ENCODE results near the gene CD28. TPM values are rescaled to one million over a fixed set of nuclear protein-coding genes. Genes with fewer than 3 reads are reported as not detected.

Gene CD28
- total and polyA plus RNA-seq, 2 experiments from 2014 or later = 0.11 TPM

- Histone ChIP-seq H3K79me2 (ENCODE audit: insufficient read depth) (no peaks in the 10 kb centered on the region), H3K36me3 (ENCODE audit: low read depth) (no peaks in the 10 kb centered on the region), H3K9me3 (ENCODE audit: low read depth) (no peaks in the 10 kb centered on the region), H3K4me2 (ENCODE audit: unreplicated experiment) (no peak overlapping the region), H3F3A (ENCODE audit: insufficient read depth) (peaks cover 4% of the 10 kb centered on the region; the same call in 1 of the 2 replicates), H2AFZ (no peak overlapping the region), H3K9ac (no peak overlapping the region), H3K9me2 (ENCODE audit: insufficient read depth) (no peaks in the 10 kb centered on the region), H4K20me1 (ENCODE audit: insufficient read depth) (no peaks in the 10 kb centered on the region), H3K4me1 (ENCODE audit: insufficient read depth) (peaks cover 5% of the 10 kb centered on the region; the same call in 1 of the 2 replicates), H3K4me3 (no peak overlapping the region), H3K27me3 (replicated peaks; ENCODE audit: insufficient read depth) (no peaks in the 10 kb centered on the region), H3K27ac (no peak overlapping the region)
- no peak for TF ChIP-seq EZH2 (IDR thresholded peaks at IDR 0.05; ENCODE audit: insufficient read depth, poor library complexity, severe bottlenecking)
- TF ChIP-seq EZH2phosphoT487 (IDR thresholded peaks at IDR 0.05; ENCODE audit: insufficient read depth, low read depth) = no peak
- in situ Hi-C loops (cut with MboI) = no loop called here
- DNase-seq = no peak
- WGBS, 2 experiments (ENCODE audit: low coverage in 1 of 2, low lambda C conversion rate in 2 of 2, missing lambda C conversion rate in 2 of 2) = 92 to 98% methylated on average over 2 of the region's 2 CpGs
Observed at GRCh38 chr2:203730883-203731282, 24.4 kb downstream of the CD28 start.

- DNase-seq = no peak
- Histone ChIP-seq H3K9me2 (ENCODE audit: insufficient read depth) (no peaks in the 10 kb centered on the region), H3K79me2 (ENCODE audit: insufficient read depth) (no peaks in the 10 kb centered on the region), H3K4me2 (ENCODE audit: unreplicated experiment) (no peak overlapping the region), H3K9me3 (ENCODE audit: low read depth) (no peaks in the 10 kb centered on the region), H3K27me3 (replicated peaks; ENCODE audit: insufficient read depth) (no peaks in the 10 kb centered on the region), H3K4me1 (ENCODE audit: insufficient read depth) (peaks cover 9% of the 10 kb centered on the region), H3K4me3 (no peak overlapping the region), H3K9ac (no peak overlapping the region), H4K20me1 (ENCODE audit: insufficient read depth) (no peaks in the 10 kb centered on the region), H2AFZ (no peak overlapping the region), H3K36me3 (ENCODE audit: low read depth) (no peaks in the 10 kb centered on the region), H3F3A (ENCODE audit: insufficient read depth) (peaks cover 4% of the 10 kb centered on the region; the same call in 1 of the 2 replicates), H3K27ac (no peak overlapping the region)
- WGBS, 2 experiments (ENCODE audit: low coverage in 1 of 2, low lambda C conversion rate in 2 of 2, missing lambda C conversion rate in 2 of 2) = 92 to 93% methylated on average over 6 of the region's 6 CpGs
- in situ Hi-C loops (cut with MboI) = no loop called here
- no peak for TF ChIP-seq EZH2phosphoT487 (IDR thresholded peaks at IDR 0.05; ENCODE audit: insufficient read depth, low read depth)
- no peak for TF ChIP-seq EZH2 (IDR thresholded peaks at IDR 0.05; ENCODE audit: insufficient read depth, poor library complexity, severe bottlenecking)
Observed at GRCh38 chr2:203732092-203732952, 25.9 kb downstream of the CD28 start.

GRCh38 chr2:203732953-203733510, 26.6 kb downstream of the CD28 start:
- Histone ChIP-seq H3K9me2 (ENCODE audit: insufficient read depth) (no peaks in the 10 kb centered on the region), H3K4me2 (ENCODE audit: unreplicated experiment) (no peak overlapping the region)

GRCh38 chr2:203733684-203734083, 27.2 kb downstream of the CD28 start:
- Histone ChIP-seq H3K9me2 (ENCODE audit: insufficient read depth) (no peaks in the 10 kb centered on the region), H3K9ac (no peak overlapping the region), H3K4me1 (ENCODE audit: insufficient read depth) (peaks cover 14% of the 10 kb centered on the region), H3K36me3 (ENCODE audit: low read depth) (no peaks in the 10 kb centered on the region), H3K9me3 (ENCODE audit: low read depth) (no peaks in the 10 kb centered on the region), H3K4me2 (ENCODE audit: unreplicated experiment) (no peak overlapping the region), H3K27me3 (replicated peaks; ENCODE audit: insufficient read depth) (no peaks in the 10 kb centered on the region), H4K20me1 (ENCODE audit: insufficient read depth) (no peaks in the 10 kb centered on the region), H3K27ac (no peak overlapping the region), H3K79me2 (ENCODE audit: insufficient read depth) (no peaks in the 10 kb centered on the region), H3K4me3 (no peak overlapping the region), H3F3A (ENCODE audit: insufficient read depth) (peaks cover 4% of the 10 kb centered on the region; the same call in 1 of the 2 replicates), H2AFZ (no peak overlapping the region)
- 91 to 100% methylated on average over 1 of the region's 1 CpG for WGBS, 2 experiments (ENCODE audit: low coverage in 1 of 2, low lambda C conversion rate in 2 of 2, missing lambda C conversion rate in 2 of 2)
- DNase-seq = no peak
- in situ Hi-C loops (cut with MboI) = no loop called here
- no peak for TF ChIP-seq EZH2phosphoT487 (IDR thresholded peaks at IDR 0.05; ENCODE audit: insufficient read depth, low read depth)
- no peak for TF ChIP-seq EZH2 (IDR thresholded peaks at IDR 0.05; ENCODE audit: insufficient read depth, poor library complexity, severe bottlenecking)

More at GRCh38 chr2:203732953-203733510, 26.6 kb downstream of the CD28 start:
- Histone ChIP-seq H3K27ac (no peak overlapping the region), H3K27me3 (replicated peaks; ENCODE audit: insufficient read depth) (no peaks in the 10 kb centered on the region), H3F3A (ENCODE audit: insufficient read depth) (peaks cover 4% of the 10 kb centered on the region; the same call in 1 of the 2 replicates), H3K36me3 (ENCODE audit: low read depth) (no peaks in the 10 kb centered on the region), H2AFZ (no peak overlapping the region), H4K20me1 (ENCODE audit: insufficient read depth) (no peaks in the 10 kb centered on the region), H3K79me2 (ENCODE audit: insufficient read depth) (no peaks in the 10 kb centered on the region), H3K4me3 (no peak overlapping the region), H3K9me3 (ENCODE audit: low read depth) (no peaks in the 10 kb centered on the region), H3K9ac (no peak overlapping the region), H3K4me1 (ENCODE audit: insufficient read depth) (peaks cover 14% of the 10 kb centered on the region)
- WGBS, 2 experiments (ENCODE audit: low coverage in 1 of 2, low lambda C conversion rate in 2 of 2, missing lambda C conversion rate in 2 of 2) = 89 to 92% methylated on average over 3 of the region's 3 CpGs
- DNase-seq = no peak
- in situ Hi-C loops (cut with MboI) = no loop called here
- no peak for TF ChIP-seq EZH2phosphoT487 (IDR thresholded peaks at IDR 0.05; ENCODE audit: insufficient read depth, low read depth)
- TF ChIP-seq EZH2 (IDR thresholded peaks at IDR 0.05; ENCODE audit: insufficient read depth, poor library complexity, severe bottlenecking) = no peak

All from GM23248 (cell line).